NOMO-1 treated with DMSO at 0.1 percent for 48 hours (cell line): ENCODE measurements around the gene CPO.

ENCODE experiments used
- DNase-seq: peaks from one replicate; lab custom pipeline; 2025; ENCODE audit not compliant: unreplicated experiment; lab: John Stamatoyannopoulos, UW

Gene CPO

GRCh38 chr2:206971805-206972204 is 32.5 kb downstream of the CPO start:
- no peak for DNase-seq

GRCh38 chr2:206974551-206974950 is 35.2 kb downstream of the CPO start:
- DNase-seq: no peak

DNA sequence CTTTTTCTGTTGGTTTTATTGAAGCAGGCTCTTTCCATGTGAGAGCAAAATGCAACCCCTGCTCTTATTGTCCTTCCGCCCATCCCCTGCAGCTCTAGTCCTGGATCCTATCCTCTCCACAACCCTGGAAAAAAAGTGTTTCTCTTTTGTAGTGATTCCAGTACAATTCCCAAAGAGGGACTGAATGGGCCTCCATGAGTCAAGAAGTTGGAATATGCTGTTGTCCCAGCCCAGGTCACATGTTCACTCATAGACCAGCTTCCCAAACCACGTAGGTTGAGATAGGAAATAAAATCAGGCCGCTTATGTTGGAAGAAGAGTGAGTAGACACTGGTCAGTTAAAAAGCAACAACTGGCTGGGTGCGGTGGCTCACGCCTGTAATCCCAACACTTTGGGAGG is 39.4 kb downstream of the CPO start:
- no peak for DNase-seq

GRCh38 chr2:206979365-206979764 is 40.0 kb downstream of the CPO start:
- no peak for DNase-seq

- no peak for DNase-seq
Observed at GRCh38 chr2:206979922-206980321, 40.6 kb downstream of the CPO start.

- no peak for DNase-seq
Observed at GRCh38 chr2:206980413-206980812, 41.1 kb downstream of the CPO start.

DNA sequence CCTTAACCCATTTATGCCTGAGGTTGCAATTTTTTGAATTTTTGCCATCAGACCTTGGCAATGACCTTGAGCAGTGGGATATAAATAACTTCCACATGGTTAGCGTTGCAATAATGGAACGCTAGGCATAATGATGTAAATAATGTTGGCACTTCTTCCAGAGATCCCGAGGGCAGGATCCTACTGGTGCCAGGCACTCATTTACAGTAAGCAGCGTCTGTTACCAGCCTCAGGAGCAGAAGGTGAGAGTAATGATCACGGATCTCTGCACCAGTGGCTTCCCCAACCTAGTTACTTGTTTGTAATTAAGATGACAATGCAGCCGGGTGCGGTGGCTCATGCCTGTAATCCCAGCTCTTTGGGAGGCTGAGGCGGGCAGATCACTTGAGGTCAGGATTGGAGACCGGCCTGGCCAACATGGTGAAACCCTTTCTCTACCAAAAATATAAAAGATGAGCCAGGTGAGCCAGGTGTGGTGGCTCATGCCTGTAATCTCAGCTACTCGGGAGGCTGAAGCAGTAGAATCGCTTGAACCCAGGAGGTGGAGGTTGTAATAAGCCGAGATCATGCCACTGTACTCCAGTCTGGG is 41.9 kb downstream of the CPO start:
- no peak for DNase-seq

GRCh38 chr2:206981739-206982340 is 42.5 kb downstream of the CPO start:
- peak; percentile 27 for DNase-seq

DNA sequence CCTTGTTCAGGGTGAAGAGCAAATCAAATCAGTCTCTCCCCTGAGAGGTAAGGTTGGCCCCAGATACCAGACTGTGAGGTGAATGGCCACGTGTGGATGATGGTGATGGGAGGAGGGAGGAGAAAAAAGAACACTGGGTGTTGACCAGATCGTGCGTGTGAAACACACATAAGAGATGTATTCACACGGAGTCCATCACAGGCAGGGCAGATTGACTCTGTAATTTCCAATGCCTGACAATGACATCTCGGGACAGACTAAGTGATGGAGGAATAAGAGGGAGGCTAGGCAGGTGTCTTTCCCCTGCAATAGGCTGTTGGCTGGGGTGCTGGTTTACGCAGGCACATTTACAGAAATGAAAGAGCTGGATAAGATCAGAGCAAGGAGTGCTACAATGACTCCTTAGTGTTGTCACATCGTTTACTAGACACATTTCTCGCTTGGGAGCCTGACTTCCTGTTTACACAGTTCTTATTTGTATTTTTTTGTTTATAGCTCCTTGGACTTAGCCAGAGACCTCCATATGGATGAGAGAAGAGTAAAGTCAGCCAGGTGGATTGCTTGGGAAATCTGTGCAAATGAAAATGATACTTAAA is 43.1 kb downstream of the CPO start:
- no peak for DNase-seq

DNA sequence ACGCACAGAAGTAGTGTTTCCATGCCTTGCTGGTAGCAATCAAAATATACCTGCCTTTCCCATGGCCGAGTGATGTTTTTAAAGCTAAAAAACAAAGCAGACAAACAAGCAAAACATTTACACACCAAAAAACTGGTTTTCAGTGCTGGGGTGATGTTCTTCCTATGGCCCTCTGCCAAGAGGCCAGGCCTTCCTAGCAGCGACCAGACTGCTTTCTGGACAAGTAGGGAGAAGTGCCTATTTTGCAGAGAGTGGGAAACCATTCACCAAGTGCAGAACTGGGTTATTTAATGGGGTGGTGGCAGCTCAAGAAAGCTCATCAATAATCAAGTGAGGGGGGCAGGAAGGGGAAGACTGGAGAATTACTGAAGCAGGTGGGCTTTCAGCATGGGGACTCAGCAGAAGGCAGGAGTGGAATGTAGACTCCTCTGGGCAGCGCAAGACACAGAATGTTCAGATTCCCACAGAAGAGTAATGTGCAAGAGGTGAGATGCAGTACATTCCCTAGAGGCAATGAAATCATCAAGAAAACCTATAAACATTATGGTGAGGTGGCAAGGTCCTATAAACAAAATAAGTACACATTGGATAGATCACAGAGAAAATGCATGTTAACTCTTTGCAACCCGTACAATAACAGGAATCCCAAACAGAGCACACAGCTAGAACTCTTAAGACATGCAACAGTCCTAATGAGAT is 44.0 kb downstream of the CPO start:
- no peak for DNase-seq

DNA sequence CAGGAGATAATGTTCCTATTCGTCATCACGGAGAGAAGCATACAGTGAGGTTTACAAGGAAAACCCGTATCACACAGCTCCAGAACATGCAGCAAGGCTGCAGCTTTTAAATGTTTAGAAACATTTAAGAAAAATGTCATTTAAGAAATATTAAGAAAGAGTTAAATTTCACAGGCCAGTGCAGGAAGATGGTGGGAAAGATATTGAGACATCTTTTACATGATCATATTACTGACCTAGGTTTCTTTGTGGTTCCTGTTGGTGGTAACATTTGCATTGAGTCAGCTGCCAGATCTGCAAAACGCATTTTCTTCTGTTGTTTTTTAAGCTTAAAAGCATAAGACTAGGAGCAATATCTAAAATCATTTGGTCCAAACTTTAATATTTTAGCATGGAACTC is 44.9 kb downstream of the CPO start:
- DNase-seq: peak; percentile 59

DNA sequence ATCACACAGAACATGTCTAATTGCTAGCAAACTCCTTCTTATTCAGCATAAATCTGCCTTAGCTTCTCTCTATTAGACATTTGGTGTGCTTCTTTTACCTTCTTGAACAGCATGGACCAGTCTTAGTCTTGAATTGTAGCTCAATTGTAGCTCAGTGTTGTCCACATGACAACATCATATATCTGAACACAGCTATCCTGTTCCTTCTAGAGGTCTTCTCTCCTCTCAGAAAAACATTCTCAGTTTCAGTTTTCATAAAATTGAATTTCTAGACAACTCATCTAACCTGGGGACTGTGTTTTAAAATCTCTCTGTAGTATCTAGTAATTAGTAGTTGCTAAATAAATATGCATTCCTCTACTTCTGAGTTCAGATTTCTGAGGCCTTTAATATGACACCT is 47.6 kb downstream of the CPO start:
- no peak for DNase-seq

DNA sequence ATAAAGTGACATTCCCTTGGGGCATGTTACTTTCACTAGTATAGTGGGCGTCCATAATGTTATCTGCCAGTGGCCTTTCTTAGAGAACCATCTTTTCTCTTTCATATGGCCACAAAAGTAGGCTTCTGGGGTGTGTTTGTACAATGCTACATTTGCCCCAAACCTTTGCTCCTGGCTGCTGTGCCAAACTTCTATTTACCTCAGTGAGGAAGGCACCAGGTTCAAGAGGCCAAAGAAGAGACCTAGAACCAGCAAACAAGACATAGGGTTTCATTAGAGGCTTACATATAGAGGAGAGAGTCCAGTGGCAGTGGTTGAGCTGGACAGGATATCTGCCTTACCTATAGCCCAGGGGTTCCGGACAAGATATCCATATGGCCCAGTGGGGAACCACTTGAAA is 48.5 kb downstream of the CPO start:
- DNase-seq: no peak

GRCh38 chr2:206988884-206989283 is 49.6 kb downstream of the CPO start:
- no peak for DNase-seq

DNA sequence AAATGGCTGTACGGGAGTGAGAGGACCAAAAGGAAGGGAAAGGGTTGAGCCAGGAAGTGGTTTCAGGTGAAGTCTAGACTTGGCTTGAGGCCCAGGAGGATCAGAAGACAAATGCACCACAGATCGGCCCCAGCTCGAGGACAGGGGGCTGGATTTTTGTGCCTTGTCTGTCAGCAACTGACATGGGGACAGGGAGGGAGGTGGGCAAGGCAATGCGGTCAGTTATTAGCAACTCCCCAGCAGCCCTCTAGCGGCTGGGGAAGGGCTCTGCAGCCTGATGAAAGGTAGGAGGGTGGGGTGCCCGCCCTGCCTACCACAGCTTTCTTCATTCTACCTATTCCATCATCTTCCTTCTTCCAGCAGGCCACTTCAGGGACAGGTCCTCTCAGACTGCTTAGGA is 50.0 kb downstream of the CPO start:
- peak; percentile 5 for DNase-seq

- no peak for DNase-seq
Observed at GRCh38 chr2:206990360-206990759, 51.0 kb downstream of the CPO start.

GRCh38 chr2:206991070-206991469 is 51.8 kb downstream of the CPO start:
- no peak for DNase-seq

- no peak for DNase-seq
Observed at GRCh38 chr2:206993396-206993911, 54.1 kb downstream of the CPO start.

- peak; percentile 28 for DNase-seq
Observed at GRCh38 chr2:206993964-206994363, 54.6 kb downstream of the CPO start.

DNA sequence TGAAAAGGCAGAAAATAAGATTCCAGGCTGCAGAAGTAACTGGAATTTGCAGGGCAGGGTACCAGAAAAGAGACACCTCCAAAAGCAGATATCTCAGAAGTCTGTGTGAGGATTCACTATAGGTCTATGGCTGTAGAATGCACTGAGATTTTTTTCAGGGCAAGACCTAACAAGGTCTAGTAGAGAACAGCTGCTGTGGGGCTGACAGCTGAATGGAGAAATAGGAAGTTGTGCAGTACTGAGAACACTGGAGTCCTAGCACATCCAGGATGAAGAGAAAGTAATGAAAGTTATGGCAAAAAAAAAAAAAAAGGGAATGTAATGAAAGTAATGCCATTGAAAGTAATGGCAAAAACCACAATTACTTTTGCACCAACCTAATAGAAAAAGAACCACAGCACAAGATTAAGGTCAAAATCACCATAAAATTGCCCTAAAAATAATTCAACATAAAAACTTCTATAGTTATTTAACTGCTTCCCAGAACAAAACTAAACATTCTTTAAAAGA is 57.3 kb downstream of the CPO start:
- DNase-seq: no peak

GRCh38 chr2:207008105-207008990 is 69.0 kb downstream of the CPO start:
- no peak for DNase-seq
